DND-41 (cell line): ENCODE results near the gene FGL2.

Source experiments
- ATAC-seq: fragments of 200-7000 bp; cut with Tn5 transposase; 3 replicates; pipeline ENCODE4 v1.9.1; 2021; ENCODE audit warnings: low read depth; ENCODE audit not compliant: insufficient read depth
- DNase-seq: peaks from one replicate; pipeline ENCODE4 v3.0.0-alpha.2; 2020
- H2AFZ ChIP-seq: 2 replicates; pipeline ENCODE4 v1.6.0; 2012; ENCODE audit warnings: low read depth, low read length
- H3K27ac ChIP-seq: 2 replicates; pipeline ENCODE4 v1.5.1; 2012; ENCODE audit warnings: low read length, inconsistent platforms
- H3K27me3 ChIP-seq: fragments of 200-600 bp; sonication (generic); 2 replicates; pipeline ENCODE4 v1.6.0; 2012; ENCODE audit warnings: low read length, mild to moderate bottlenecking, inconsistent platforms; ENCODE audit not compliant: insufficient read depth, poor library complexity
- H3K36me3 ChIP-seq: 2 replicates; pipeline ENCODE4 v1.5.1; 2012; ENCODE audit warnings: low read length, inconsistent platforms; ENCODE audit not compliant: insufficient read depth
- H3K4me1 ChIP-seq: 2 replicates; pipeline ENCODE4 v1.5.1; 2012; ENCODE audit warnings: mild to moderate bottlenecking, low read length; ENCODE audit not compliant: insufficient read depth
- H3K4me2 ChIP-seq: 2 replicates; pipeline ENCODE4 v1.6.0; 2012; ENCODE audit warnings: mild to moderate bottlenecking, moderate library complexity, low read length, inconsistent platforms; ENCODE audit not compliant: insufficient read depth
- H3K4me3 ChIP-seq, 2 experiments: fragments of 200-600 bp in 1 of 2; shearing (Covaris generic) in 1 of 2; 2 replicates each; pipeline ENCODE4 v1.5.1; 2012 to 2016; ENCODE audit warnings: inconsistent platforms in 2 of 2, low read length in 2 of 2, mild to moderate bottlenecking in 2 of 2, low read depth in 1 of 2, moderate library complexity in 1 of 2
- H3K79me2 ChIP-seq: 2 replicates; pipeline ENCODE4 v1.6.0; 2012; ENCODE audit warnings: low read length, inconsistent platforms; ENCODE audit not compliant: insufficient read depth
- H3K9ac ChIP-seq: 2 replicates; pipeline ENCODE4 v1.6.0; 2012; ENCODE audit warnings: low read depth, mild to moderate bottlenecking, inconsistent platforms, low read length, moderate library complexity
- H3K9me3 ChIP-seq: 2 replicates; pipeline ENCODE4 v1.5.1; 2012; ENCODE audit warnings: low read length, moderate library complexity, mild to moderate bottlenecking, inconsistent platforms; ENCODE audit not compliant: insufficient read depth, severe bottlenecking
- H4K20me1 ChIP-seq: 2 replicates; pipeline ENCODE4 v1.6.0; 2012; ENCODE audit warnings: low read length; ENCODE audit not compliant: insufficient read depth
- CTCF ChIP-seq: IDR thresholded peaks from 2 replicates; pipeline ENCODE4 v1.5.1; 2012; ENCODE audit warnings: borderline replicate concordance, low read length, moderate library complexity, mild to moderate bottlenecking; ENCODE audit not compliant: poor library complexity, severe bottlenecking; ENCODE audit errors: extremely low read depth
- EZH2 ChIP-seq: IDR thresholded peaks from 3 replicates; pipeline ENCODE4 v1.6.1; 2012; ENCODE audit warnings: borderline replicate concordance, low read depth, mild to moderate bottlenecking, moderate library complexity, low read length, inconsistent platforms; ENCODE audit not compliant: severe bottlenecking

The FGL2 gene

GRCh38 chr7:77217474-77218185 is 18.0 kb upstream of the FGL2 start:
- Histone ChIP-seq H3K27ac (no peak overlapping the region), H3K27me3 (no peaks in the 10 kb centered on the region), H3K9ac (no peak overlapping the region), H3K79me2 (no peaks in the 10 kb centered on the region), H3K4me2 (no peak overlapping the region), H2AFZ (no peak overlapping the region), H3K4me1 (peaks cover 9% of the 10 kb centered on the region), H3K9me3 (peaks cover 6% of the 10 kb centered on the region), H3K36me3 (no peaks in the 10 kb centered on the region), H3K4me3 (no peak overlapping the region), H4K20me1 (no peaks in the 10 kb centered on the region)
- no peak for DNase-seq
- TF ChIP-seq CTCF: no peak
- TF ChIP-seq EZH2: no peak
- ATAC-seq: no peak

GRCh38 chr7:77216181-77216845 is 16.7 kb upstream of the FGL2 start:
- H3K9ac ChIP-seq: no peak overlapping the region
- no peak for DNase-seq
- H3K4me1 ChIP-seq: no peaks in the 10 kb centered on the region
- H3K4me3 ChIP-seq: no peak overlapping the region
- TF ChIP-seq EZH2 (no peak), CTCF (no peak)
- H4K20me1 ChIP-seq: no peaks in the 10 kb centered on the region
- no peaks in the 10 kb centered on the region for H3K36me3 ChIP-seq
- H2AFZ ChIP-seq: no peak overlapping the region
- H3K27me3 ChIP-seq: no peaks in the 10 kb centered on the region
- H3K79me2 ChIP-seq: no peaks in the 10 kb centered on the region
- H3K27ac ChIP-seq: no peak overlapping the region
- no peak overlapping the region for H3K4me2 ChIP-seq
- peaks cover 6% of the 10 kb centered on the region for H3K9me3 ChIP-seq
- ATAC-seq: no peak

GRCh38 chr7:77209479-77210139 is 10.0 kb upstream of the FGL2 start:
- Histone ChIP-seq H3K27ac (no peak overlapping the region), H3K9ac (no peak overlapping the region), H3K36me3 (peaks cover 10% of the 10 kb centered on the region; the same call in 1 of the 2 replicates), H3K4me1 (no peaks in the 10 kb centered on the region), H4K20me1 (no peaks in the 10 kb centered on the region), H3K27me3 (no peaks in the 10 kb centered on the region), H3K4me3 (peak overlapping the region in 1 of 2 experiments; percentile 24; a peak in 1 of 4 replicates), H3K79me2 (no peaks in the 10 kb centered on the region), H3K4me2 (no peak overlapping the region), H2AFZ (no peak overlapping the region), H3K9me3 (peaks cover 22% of the 10 kb centered on the region)
- ATAC-seq: no peak
- no peak for DNase-seq
- TF ChIP-seq EZH2: no peak
- no peak for TF ChIP-seq CTCF
